Activated CD4-positive, alpha-beta T cell treated with anti-CD3 and anti-CD28 coated beads, Interleukin-2, amount 10 ng/mL, durations not matched to agents 7 days and 5 days (primary cell): ENCODE measurements around the gene TSG101. TPM values are rescaled to one million over a fixed set of nuclear protein-coding genes. Genes with fewer than 3 reads are reported as not detected.

Experiments
- CTCF ChIA-PET: fragments of 350-600 bp; sonication (Branson Sonifier 250); formaldehyde crosslinking; loops from one replicate; lab custom pipeline; 2021; ENCODE audit warnings: antibody characterized with exemption; lab: Charles Lee
- POLR2A ChIA-PET: fragments of 350-600 bp; sonication (Branson Sonifier 250); formaldehyde crosslinking; loops from one replicate; lab custom pipeline; 2021; ENCODE audit warnings: antibody characterized with exemption; lab: Charles Lee
- DNase-seq: peaks from one replicate; pipeline ENCODE4 v3.0.0-alpha.2; 2020
- H3K27ac Mint-ChIP-seq: one replicate; pipeline ENCODE4 v1.8.0; 2021; ENCODE audit warnings: mild to moderate bottlenecking, moderate library complexity, mixed read lengths
- H3K27me3 Mint-ChIP-seq: one replicate; pipeline ENCODE4 v1.8.0; 2021; ENCODE audit warnings: mixed read lengths
- H3K36me3 Mint-ChIP-seq: one replicate; pipeline ENCODE4 v1.8.0; 2021; ENCODE audit warnings: low read depth, mixed read lengths
- H3K4me1 Mint-ChIP-seq: one replicate; pipeline ENCODE4 v1.8.0; 2021; ENCODE audit warnings: mixed read lengths
- H3K4me3 Mint-ChIP-seq: one replicate; pipeline ENCODE4 v1.8.0; 2021; ENCODE audit warnings: mild to moderate bottlenecking, moderate library complexity, mixed read lengths
- H3K9me3 Mint-ChIP-seq: one replicate; pipeline ENCODE4 v1.8.0; 2021; ENCODE audit warnings: mixed read lengths
- total RNA-seq, 2 experiments: library from RNA; stranded (reverse); gene quantifications; one replicate each; pipeline ENCODE4 v1.2.3, GENCODE V29; 2021

Gene TSG101
- total RNA-seq, 2 experiments from 2014 or later = 33.1 to 53.9 TPM

- Mint-ChIP-seq H3K4me1 (peaks cover 7% of the 10 kb centered on the region), H3K4me3 (no peak within 1 kb of the TSS), H3K36me3 (no peaks in the 10 kb centered on the region), H3K9me3 (no peaks in the 10 kb centered on the region), H3K27ac (no peak within 1 kb of the TSS), H3K27me3 (peaks cover under 1% of the 10 kb centered on the region)
- ChIA-PET CTCF (interaction anchor here (0.6 to 0.8 kb wide), 2 partner anchors 14 to 275 kb away, joined by 3 to 7 read pairs; no protein-coding TSS in a partner anchor), POLR2A (no interaction called here)
- DNase-seq = no peak
Observed at GRCh38 chr11:18455686-18456372, 70.9 kb downstream of the TSG101 start, which contains the start of gene LDHAL6A. TSS of gene LDHAL6A (plus strand) at chr11:18455856. CDS start at chr11:18456681, 825 bp downstream.

- ChIA-PET CTCF (interaction anchor here (0.7 kb wide), 1 partner anchor 36 kb away, joined by 3 read pairs; no protein-coding TSS in a partner anchor), POLR2A (no interaction called here)
- H3K4me3 Mint-ChIP-seq = no peak overlapping the region
- peaks cover 7% of the 10 kb centered on the region for H3K4me1 Mint-ChIP-seq
- H3K9me3 Mint-ChIP-seq = no peaks in the 10 kb centered on the region
- no peaks in the 10 kb centered on the region for H3K36me3 Mint-ChIP-seq
- DNase-seq = no peak
- H3K27ac Mint-ChIP-seq = no peak overlapping the region
- peaks cover 6% of the 10 kb centered on the region for H3K27me3 Mint-ChIP-seq
Observed at GRCh38 chr11:18452927-18453326, 73.8 kb downstream of the TSG101 start.

- Mint-ChIP-seq H3K36me3 (no peaks in the 10 kb centered on the region), H3K27ac (no peak overlapping the region), H3K4me1 (no peaks in the 10 kb centered on the region), H3K27me3 (peaks cover 12% of the 10 kb centered on the region), H3K9me3 (no peaks in the 10 kb centered on the region), H3K4me3 (no peak overlapping the region)
- POLR2A ChIA-PET = no interaction called here
- DNase-seq = no peak
- CTCF ChIA-PET = no interaction called here
Observed at GRCh38 chr11:18449251-18449650, 77.5 kb downstream of the TSG101 start.

DNA sequence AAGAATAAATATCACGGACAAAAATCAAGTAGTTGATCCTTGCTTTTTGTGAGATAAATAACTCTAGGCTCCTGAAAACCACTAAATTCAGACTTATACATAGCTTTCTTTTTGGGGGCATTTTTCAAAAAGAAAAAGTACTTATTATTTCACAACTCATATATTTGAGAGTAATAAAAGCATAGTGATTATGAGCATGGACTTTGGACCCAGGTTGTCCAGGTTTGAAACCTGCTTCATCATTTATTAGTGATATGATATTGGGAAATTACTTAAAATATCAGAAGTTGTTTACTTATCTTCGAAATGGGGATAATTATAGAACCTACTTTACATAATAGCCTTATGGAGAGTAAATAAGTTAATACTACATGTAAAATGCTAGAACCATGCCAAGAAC is 88.1 kb downstream of the TSG101 start:
- Mint-ChIP-seq H3K27ac (no peak overlapping the region), H3K4me3 (no peak overlapping the region), H3K9me3 (peaks cover 12% of the 10 kb centered on the region), H3K4me1 (no peaks in the 10 kb centered on the region), H3K27me3 (peaks cover 3% of the 10 kb centered on the region), H3K36me3 (no peaks in the 10 kb centered on the region)
- ChIA-PET POLR2A (no interaction called here), CTCF (interaction anchor here (0.7 to 1.3 kb wide), 2 partner anchors 10 to 32 kb away, joined by 3 read pairs; no protein-coding TSS in a partner anchor)
- no peak for DNase-seq

Other genes starting within 250 kb of the TSG101 start
- gene HPS5, start 204.8 kb downstream of the TSG101 start, total RNA-seq = 10 to 100 TPM; 17.6 TPM
- gene GTF2H1, start 204.4 kb downstream of the TSG101 start, total RNA-seq = 10 to 100 TPM; 50.6 to 57.6 TPM
- gene LDHA, start 132.4 kb downstream of the TSG101 start, total RNA-seq = 100 to 1,000 TPM; 879 to 948 TPM
- gene LDHC, start 114.6 kb downstream of the TSG101 start, total RNA-seq = not detected
- under 1 TPM in 1 of 2 experiments, not detected in 1; 0.15 TPM for gene LDHAL6A, start 71.1 kb downstream of the TSG101 start, total RNA-seq
- gene UEVLD, start 61.8 kb upstream of the TSG101 start, total RNA-seq = 10 to 100 TPM; 12.1 to 12.2 TPM
- gene MISFA, start 72.8 kb upstream of the TSG101 start, total RNA-seq = 1 to 10 TPM in 1 of 2 experiments, under 1 TPM in 1; 0.67 to 1.9 TPM
- gene SPTY2D1, start 107.4 kb upstream of the TSG101 start, total RNA-seq = 10 to 100 TPM; 26.9 to 31.0 TPM
- under 1 TPM; 0.25 to 0.42 TPM for gene TMEM86A, start 171.8 kb upstream of the TSG101 start, total RNA-seq
- gene IGSF22, start 199.2 kb upstream of the TSG101 start, total RNA-seq = under 1 TPM in 1 of 2 experiments, not detected in 1; 0.05 TPM